Hindlimb muscle (tissue), 1 donor: ENCODE measurements around the gene MTUS2. TPM values are rescaled to one million over a fixed set of nuclear protein-coding genes. Genes with fewer than 3 reads are reported as not detected.

ENCODE experiments used
- DNase-seq: peaks from one replicate; pipeline ENCODE4 v3.0.0-alpha.2; 2013
- polyA plus RNA-seq: library from polyadenylated mRNA; unstranded; fragments of 120-200 nt; gene quantifications from one replicate; pipeline ENCODE4 v1.2.1, GENCODE V29; 2013; ENCODE audit not compliant: insufficient read length

Gene MTUS2
- polyA plus RNA-seq, 1 donor, result 24.3 TPM

DNA sequence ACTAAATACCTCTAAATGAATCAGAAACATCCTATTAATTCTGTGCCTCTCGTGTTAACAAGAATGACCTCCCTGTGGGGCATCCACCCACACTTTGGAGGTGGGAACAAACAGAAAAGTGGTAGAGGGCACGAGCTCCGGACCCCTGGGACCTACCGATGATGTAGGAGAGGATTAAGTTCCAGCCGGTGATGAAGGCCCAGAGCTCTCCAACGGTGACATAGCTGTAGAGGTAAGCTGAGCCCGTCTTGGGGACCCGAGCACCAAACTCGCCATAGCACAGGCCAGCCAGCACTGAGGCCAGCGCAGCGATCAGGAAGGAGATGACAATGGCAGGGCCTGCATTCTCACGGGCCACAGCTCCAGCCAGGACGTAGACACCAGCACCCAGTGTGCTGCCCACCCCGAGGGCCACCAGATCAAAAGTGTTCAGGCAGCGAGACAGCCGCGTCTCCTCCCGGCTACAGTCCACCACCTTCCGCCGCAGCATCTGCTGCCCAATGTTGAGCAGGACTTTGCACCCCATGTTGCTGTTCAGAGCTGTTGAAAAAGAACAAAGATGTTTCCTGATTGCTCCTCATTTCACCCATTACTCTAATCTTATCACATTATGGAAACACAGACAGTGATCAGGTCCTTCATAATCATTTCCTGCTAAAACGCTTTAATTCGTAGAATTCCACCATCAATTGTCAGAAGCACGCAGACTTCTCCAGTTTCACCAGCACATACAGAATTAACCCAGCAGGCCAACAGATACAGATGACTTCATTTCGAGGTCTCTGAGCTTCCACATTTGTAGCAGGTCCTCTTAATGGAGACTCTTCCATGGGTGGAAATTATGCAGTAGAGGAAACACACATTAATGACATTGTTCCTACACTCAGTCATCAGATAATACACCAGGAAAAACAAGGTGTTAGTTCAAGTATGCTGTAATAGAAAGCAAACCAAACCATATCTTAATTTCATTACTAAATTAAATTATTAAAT, 715.8 kb downstream of the MTUS2 start:
- no peak for DNase-seq

DNA sequence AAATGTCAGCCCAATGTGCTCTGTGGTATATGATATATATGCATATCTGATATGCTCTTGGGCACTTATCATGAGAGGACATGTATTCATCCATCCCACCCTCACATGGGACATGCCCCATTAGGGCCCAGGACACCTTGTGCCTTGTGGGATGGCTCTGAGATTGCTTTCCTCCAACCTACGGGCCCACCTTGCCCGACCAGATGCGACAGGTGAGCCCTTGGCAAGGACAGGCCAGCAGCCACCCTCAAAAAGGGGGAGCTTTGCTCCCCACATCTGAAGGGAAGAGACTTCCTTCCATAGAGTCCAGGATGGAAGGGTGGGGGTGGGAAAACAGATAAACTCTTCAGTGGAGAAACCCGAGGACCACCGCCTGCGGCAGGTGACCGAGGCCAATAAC, 716.7 kb downstream of the MTUS2 start:
- no peak for DNase-seq

DNA sequence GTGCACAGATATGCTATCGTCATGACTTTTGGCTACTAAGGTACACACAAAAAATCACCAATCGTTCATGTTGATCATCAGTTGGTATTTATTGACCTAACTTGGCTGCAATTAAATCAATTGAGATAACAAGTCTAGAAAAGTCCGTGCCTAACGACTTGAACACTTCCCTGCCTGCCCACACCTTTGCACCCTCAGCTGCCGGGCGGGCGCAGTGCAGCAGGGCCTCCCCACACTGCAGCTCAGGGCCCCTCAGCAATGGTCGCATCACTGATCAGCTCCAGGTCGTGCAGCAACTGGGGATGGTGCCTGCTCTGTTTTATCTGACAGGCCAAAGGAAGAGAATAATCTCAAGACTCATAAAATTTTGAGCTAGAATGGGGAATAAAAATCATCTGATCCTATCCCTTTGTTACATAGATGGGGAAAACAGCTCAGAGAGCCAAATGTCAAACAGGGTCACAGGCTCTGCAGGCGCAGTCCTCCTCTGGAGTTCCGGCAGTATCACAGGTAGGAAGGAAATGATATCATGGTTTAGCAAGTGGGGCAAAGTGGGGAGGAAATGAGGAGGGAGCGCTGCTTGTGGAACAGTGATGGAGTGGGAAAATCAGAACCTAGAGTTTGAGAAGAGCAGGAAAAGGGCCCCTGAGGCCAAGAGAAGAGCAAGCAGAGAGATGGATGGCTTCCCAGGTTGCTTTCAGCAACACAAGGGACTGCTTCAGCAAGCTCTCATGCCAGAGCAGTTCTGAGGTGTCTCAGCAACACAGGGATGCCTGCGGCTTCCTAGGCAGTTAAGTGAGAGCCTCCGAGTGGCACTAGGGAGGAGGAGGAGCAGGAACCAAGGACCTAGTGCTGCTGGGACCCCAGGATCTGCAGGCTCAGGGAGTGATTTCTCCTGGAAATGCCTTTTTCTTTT, 717.9 kb downstream of the MTUS2 start:
- DNase-seq, result no peak

DNA sequence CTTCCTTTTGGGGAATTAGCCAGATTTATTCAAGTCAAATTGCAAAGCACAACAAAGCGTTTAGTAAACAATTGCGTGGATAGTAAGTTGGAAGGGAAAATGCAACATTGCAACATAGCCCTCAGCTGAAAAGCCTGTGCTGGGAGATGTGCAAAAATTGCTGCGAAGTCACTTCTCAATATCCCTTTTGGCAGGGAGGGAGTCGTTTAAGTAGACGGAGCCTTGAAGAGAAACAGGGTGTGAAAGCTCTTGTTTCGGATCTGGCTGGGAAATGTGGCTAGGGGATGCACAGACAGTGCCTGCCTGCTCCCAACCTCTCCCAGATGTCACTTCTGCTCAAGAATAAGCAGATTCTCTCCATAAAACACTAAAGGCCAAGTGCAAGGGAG, 718.5 kb downstream of the MTUS2 start:
- DNase-seq, result no peak

DNA sequence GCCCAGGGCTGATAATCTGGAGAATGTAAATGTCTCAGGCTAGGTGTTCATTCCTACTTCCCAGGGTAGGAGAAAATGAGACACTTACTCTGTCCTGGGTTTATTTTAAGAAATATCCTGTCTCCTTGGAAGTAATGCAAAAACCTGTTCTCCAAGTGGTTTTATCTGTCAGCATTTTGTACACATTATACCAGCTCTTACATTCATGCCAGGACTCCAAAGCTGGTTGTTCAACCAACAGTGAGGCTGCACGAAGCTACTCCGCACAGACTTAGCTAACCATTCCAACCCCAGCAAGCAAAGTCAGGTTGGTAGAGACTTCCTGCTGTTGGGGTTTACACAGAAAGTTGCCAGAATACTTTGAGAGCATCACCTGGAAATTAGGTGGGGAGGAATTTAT, 719.7 kb downstream of the MTUS2 start:
- no peak for DNase-seq

DNA sequence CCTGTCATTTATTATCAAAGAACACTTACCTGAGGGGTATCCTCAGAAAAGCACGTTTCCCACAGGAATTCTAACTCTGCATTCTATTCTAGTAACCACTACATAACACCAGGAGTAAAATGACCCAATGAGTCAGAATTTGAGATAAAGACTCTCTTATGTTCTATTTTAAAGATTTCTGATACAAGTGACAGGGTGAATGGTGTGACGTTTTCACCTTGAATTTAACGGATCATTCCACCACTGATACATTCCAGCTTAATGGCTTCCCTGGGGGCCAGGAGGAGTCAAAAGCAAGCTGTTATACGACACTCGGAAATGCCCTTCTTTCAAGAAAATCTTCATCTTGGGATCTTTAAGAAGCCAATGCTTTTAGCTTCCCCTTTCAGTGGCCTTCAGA, 720.2 kb downstream of the MTUS2 start:
- DNase-seq, result no peak

DNA sequence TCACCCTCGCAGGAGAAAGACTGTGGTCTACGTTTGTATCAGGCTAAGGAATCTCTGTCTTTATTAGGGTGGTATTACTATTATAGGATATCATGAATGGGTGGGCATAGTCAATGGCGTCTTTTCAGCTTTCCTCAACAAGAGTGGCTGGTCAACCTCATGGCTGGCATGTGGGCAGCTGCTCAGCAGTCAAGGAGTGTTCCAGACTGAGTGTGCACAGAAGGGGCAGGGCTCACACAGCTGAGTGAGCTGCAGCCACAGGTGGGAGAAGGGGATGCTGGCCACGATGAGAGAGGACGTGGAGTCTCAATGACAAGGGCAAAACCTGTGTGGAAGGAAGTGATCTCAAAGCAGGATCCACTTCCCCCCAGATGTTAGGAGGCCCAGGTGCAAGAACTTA, 720.7 kb downstream of the MTUS2 start:
- no peak for DNase-seq

DNA sequence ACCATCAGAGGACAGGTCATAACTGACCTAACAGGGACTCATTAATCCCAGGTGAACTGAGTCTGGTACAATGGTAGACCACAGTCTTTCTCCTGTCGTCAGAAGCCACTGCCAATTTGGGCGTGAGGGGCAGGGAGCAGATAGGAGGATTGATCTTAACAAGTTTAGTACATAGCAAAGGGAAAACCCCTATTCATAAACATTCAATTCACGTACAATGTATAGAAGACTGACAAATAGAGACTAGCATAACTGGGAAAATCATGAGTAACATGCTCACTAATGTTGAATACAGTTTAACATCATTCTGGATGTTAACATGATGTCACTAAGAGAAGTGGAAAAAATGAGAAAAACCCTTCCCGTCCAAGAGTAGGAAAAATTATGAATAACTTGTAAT, 721.3 kb downstream of the MTUS2 start:
- DNase-seq, result no peak

DNA sequence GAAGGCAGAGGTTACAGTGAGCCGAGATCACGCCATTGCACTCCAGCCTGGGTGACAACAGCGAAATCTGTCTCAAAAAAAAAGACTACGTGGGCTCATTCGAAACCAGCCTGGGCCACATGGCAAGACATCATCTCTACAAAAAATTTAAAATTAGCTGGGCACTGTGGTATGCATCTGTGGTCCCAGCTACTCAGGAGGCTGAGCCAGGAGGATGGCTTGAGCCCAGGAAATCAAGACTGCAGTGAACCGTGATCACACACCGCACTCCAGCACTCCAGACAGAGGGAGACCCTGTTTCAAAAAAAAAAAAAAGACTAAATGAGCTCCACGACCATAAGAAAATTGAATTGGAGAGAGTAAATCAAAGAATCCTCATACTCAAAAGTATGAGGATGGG, 722.2 kb downstream of the MTUS2 start:
- no peak for DNase-seq

DNA sequence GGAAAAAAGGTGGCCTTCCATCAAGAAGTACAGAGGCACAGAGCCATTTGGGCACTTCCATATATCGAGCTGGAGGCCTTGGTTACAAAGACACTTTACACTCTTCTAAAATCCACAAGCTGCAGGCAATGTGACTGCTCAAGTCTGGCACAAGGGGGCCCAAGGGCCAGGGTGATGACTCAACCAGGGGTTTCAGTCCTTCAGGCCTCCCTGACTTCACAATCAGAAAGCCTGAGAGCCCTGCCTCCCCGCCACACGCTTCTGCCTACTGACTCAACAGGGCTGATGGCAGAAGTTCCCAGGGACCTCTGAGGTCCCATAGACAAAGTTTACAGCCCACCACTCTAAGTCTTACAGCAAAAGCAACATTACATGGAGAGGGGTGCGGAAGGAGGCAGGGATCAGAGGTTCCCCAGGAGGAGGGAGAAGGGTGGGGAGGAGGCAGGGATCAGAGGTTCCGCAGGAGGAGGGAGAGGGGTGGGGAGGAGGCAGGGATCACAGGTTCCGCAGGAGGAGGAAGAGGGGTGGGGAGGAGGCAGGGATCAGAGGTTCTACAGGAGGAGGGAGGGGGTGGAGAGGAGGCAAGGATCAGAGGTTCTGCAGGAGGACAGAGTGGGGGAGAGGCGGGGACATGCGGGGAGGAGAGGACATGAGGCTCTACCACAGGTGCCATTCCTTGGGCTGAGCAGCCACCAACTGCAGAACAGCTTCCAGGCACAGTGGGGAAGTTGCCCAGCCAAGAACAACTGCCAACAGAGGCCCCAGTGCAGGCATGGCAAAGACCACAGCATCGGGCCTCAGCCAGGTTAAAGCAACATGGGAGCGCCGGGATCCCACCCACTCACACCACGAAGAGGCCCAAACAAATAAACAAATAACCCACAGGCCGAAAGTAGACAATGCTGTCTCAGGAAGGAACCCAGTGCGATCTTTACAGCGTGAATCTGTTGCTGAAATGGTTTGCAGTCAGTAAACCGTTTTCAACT, 723.4 kb downstream of the MTUS2 start:
- DNase-seq, result no peak

DNA sequence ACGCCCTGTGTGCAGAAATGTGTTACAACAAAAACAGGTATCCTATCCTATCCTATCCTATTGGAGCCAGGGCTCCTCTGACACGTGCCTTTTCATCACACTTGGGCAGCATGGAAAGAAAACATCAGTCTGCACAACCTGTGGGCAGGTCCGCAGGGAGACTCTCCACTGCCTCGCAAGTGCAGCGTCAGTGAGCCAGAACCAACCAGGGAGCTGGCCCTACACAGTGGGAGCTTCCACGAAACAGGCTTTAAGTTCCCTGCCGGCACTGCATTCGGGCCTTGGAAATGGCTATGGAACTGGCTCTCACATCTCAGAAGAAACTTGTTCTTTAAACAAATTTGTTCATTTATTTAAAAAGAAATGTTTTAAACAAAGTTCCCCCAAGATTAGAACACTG, 725.8 kb downstream of the MTUS2 start:
- DNase-seq, result no peak

DNA sequence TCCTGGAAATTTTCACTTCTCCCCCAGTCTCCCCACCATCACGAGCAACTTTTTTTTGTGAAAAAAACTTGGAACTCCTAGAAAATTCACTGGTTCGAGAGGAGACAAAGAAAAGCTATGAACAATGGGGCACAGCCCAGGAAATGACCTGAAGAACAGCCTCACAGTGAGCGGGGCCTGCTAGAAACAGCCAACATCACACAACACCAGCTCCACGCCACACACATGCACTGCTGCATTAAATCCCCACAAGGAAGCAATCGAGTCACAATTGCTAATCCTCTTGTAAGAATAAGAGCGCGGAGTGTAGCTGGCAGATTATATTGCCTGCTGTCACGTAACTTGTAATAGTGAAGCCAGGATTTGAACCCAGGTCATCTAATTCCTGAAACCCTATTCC, 726.5 kb downstream of the MTUS2 start:
- no peak for DNase-seq

DNA sequence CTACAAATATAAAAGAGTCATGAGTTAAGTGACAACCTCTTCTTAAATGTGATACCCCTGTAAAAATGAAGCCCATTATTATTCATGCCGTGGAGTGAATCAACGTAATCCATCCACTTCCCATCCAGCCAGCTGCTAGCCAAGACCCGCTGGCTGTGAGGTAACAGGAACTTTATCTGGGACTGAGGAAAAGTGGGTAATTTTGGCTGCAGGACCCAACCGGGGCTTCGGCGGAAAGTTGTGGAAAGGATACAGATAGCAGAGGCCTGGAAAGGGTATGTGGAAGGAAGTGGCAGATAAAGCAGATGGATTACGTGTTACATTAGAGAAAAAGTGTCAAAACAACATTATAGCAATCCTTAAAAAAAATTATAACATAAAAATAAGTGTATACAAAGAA, 727.0 kb downstream of the MTUS2 start:
- no peak for DNase-seq

DNA sequence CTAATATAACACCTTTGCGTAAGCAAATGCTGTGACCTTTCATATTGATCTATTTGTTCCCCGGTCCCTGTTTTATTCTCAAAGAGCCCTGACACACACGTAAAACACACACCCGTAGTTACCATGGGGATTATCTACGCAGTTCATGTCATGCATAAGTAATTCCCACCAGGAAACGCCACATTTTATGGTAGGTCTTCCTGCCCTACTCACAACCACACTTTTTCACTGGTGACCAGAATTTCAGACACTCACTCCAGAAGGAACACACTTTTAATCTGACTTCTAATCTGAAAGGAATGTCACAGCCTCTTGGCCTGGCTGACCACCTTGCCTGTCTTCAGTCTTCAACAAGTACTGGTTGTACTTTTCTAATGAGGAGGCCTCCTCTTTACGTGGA, 728.6 kb downstream of the MTUS2 start:
- no peak for DNase-seq

DNA sequence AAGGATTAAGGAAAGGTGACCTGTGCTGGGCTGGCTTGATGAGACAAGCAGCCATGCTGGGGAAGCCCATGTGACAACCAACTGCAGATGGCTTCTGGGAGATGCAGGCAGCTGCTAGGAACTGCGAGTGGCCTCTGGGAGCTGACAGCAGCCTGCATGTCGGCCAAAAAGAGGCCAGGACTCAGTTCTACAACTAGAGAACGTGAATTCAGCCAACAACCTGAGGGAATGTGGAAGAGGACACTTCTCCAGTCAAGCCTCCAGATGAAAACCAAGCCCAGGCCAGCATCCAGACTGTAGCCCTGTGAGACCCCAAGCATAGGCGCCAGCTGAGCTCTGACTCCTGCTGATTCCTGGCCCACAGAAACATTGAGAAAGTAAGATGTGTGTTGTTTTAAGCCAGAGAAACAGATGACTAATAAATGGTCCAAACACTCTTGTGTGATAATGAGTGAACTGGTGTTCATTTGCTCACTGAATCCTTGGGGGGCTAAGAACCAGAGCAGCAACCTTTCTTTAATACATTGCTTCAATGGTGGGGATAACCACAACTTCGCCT, 730.4 kb downstream of the MTUS2 start:
- no peak for DNase-seq

DNA sequence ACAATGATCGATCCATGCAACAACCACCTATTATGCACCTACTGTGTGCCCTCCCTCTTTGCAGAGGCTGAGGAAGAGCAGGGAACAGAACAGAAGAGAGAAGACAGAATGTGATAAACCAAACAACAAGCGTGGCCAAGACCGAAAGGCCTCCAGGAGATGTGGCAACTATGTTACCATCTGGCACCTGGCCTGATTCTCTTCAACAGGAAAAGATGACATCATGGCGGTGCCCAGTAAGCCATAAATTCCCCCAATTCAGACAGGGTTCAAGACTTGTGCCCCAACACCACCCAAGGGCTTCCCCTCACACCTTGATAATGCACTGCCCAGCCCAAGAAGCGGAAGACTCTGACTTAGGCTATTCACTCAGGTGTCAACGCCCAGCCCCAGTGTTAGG, 731.1 kb downstream of the MTUS2 start:
- DNase-seq, result no peak

Other genes starting within 250 kb of the MTUS2 start
- gene POMP, start 161.2 kb upstream of the MTUS2 start, polyA plus RNA-seq, result 52.6 TPM
- gene SLC46A3, start 101.4 kb upstream of the MTUS2 start, polyA plus RNA-seq, result 1.6 TPM